A549 (cell line): ENCODE data around the gene FADS1. TPM values are rescaled to one million over a fixed set of nuclear protein-coding genes. Genes with fewer than 3 reads are reported as not detected.

Experiments
- ATAC-seq, 2 experiments: fragments of 200-7000 bp in 1 of 2; fragments of >200 bp in 1 of 2; cut with Nextera tagmentation in 1 of 2; cut with Tn5 transposase in 1 of 2; 3 replicates each; pipeline versions ENCODE4 v1.8.0 to v1.9.1; 2018 to 2020; ENCODE audit warnings: mild to moderate bottlenecking in 1 of 2, moderate library complexity in 1 of 2
- CTCF ChIA-PET: fragments of 300-600 bp; sonication (Branson Sonifier 250); formaldehyde crosslinking; extraction: SDS; loops from one replicate; lab custom pipeline; 2021; ENCODE audit warnings: antibody characterized with exemption, inconsistent platforms; lab: Yijun Ruan, JAX
- POLR2A ChIA-PET: fragments of 350-600 bp; formaldehyde crosslinking; extraction: SDS; loops from one replicate; lab custom pipeline; 2021; ENCODE audit warnings: antibody characterized with exemption, inconsistent platforms; lab: Yijun Ruan, JAX
- DNase-seq, 2 experiments: peaks; one replicate each; pipeline versions ENCODE4 v3.0.0 to v3.0.0-alpha.2; 2011 to 2016; ENCODE audit warnings: low read depth in 1 of 2, low spot score in 1 of 2
- FAIRE-seq: peaks from 2 replicates; lab custom pipeline; 2011; peaks lifted over from hg19 to GRCh38; lab: Jason Lieb, UNC
- H3K27ac ChIP-seq, 2 experiments: fragments of >200 bp; sonication (Bioruptor Twin); formaldehyde crosslinking; 3 replicates each; pipeline ENCODE4 v1.5.1; 2016 to 2017
- H3K4me1 ChIP-seq: fragments of >200 bp; sonication (Bioruptor Twin); formaldehyde crosslinking; 3 replicates; pipeline ENCODE4 v1.6.1; 2016
- H3K4me2 ChIP-seq: fragments of >200 bp; sonication (Bioruptor Twin); formaldehyde crosslinking; 3 replicates; pipeline ENCODE4 v1.6.1; 2016
- H3K4me3 ChIP-seq: fragments of >200 bp; sonication (Bioruptor Twin); formaldehyde crosslinking; 3 replicates; pipeline ENCODE4 v1.5.1; 2016
- H3K9me3 ChIP-seq: fragments of >200 bp; sonication (Bioruptor Twin); formaldehyde crosslinking; 3 replicates; pipeline ENCODE4 v1.6.1; 2016
- BCL3 ChIP-seq: fragments of >200 bp; sonication (Bioruptor Twin); formaldehyde crosslinking; IDR thresholded peaks from 3 replicates; pipeline ENCODE4 v1.6.1; 2016
- BHLHE40 ChIP-seq: IDR thresholded peaks from 2 replicates; pipeline ENCODE4 v1.6.1; 2012; ENCODE audit warnings: low read depth, low read length, inconsistent platforms
- CBX8 ChIP-seq: fragments of 200-600 bp; sonication (generic); IDR thresholded peaks from 2 replicates; pipeline ENCODE4 v1.6.1; 2016
- CEBPB ChIP-seq, 2 experiments: fragments of >200 bp in 1 of 2; sonication (Bioruptor Twin) in 1 of 2; formaldehyde crosslinking in 1 of 2; IDR thresholded peaks; 2 replicates each; pipeline ENCODE4 v1.6.1; 2012 to 2016
- E2F6 ChIP-seq: IDR thresholded peaks from 2 replicates; pipeline ENCODE4 v1.6.1; 2012; ENCODE audit warnings: low read depth, borderline replicate concordance
- EHMT2 ChIP-seq: fragments of 200-600 bp; sonication (generic); IDR thresholded peaks from 2 replicates; pipeline ENCODE4 v1.6.1; 2016; ENCODE audit warnings: antibody characterized with exemption, low read depth, mild to moderate bottlenecking, moderate library complexity
- EP300 ChIP-seq, 2 experiments: fragments of >200 bp; sonication (Bioruptor Twin); formaldehyde crosslinking; IDR thresholded peaks; 2 replicates in 1 of 2; 3 replicates in 1 of 2; pipeline ENCODE4 v1.6.1; 2016 to 2017
- ESRRA ChIP-seq: fragments of 150-350 bp; IDR thresholded peaks from 2 replicates; pipeline ENCODE4 v1.6.1; 2014; ENCODE audit warnings: mild to moderate bottlenecking, low read length, borderline replicate concordance
- FOSB ChIP-seq: fragments of 250-450 bp; sonication (Bioruptor Pico); IDR thresholded peaks from 2 replicates; pipeline ENCODE4 v1.5.0; 2020; ENCODE audit warnings: mild to moderate bottlenecking, moderate library complexity
- FOSL2 ChIP-seq, 2 experiments: fragments of 450-650 bp in 1 of 2; fragments of >200 bp in 1 of 2; sonication (Bioruptor Twin) in 1 of 2; formaldehyde crosslinking; IDR thresholded peaks; 2 replicates each; pipeline versions ENCODE4 v1.5.0 to v1.6.1; 2016 to 2020; ENCODE audit warnings: mild to moderate bottlenecking in 1 of 2, moderate library complexity in 1 of 2
- FOXS1 ChIP-seq: fragments of 250-450 bp; sonication (Bioruptor Pico); IDR thresholded peaks from 2 replicates; pipeline ENCODE4 v1.5.0; 2020; ENCODE audit warnings: mild to moderate bottlenecking, moderate library complexity
- HOXA7 ChIP-seq: fragments of 250-450 bp; sonication (Bioruptor Pico); IDR thresholded peaks from 2 replicates; pipeline ENCODE4 v1.5.0; 2020; ENCODE audit warnings: mild to moderate bottlenecking, moderate library complexity
- JUN ChIP-seq, 2 experiments: fragments of >200 bp; sonication (Bioruptor Twin); formaldehyde crosslinking; IDR thresholded peaks; 2 replicates in 1 of 2; 3 replicates in 1 of 2; pipeline ENCODE4 v1.6.1; 2016 to 2017
- MAZ ChIP-seq: fragments of 150-350 bp; IDR thresholded peaks from 2 replicates; pipeline ENCODE4 v1.6.1; 2014; ENCODE audit warnings: antibody characterized with exemption, low read depth, low read length, borderline replicate concordance
- NFE2L2 ChIP-seq: fragments of 150-350 bp; conservative IDR thresholded peaks from 2 replicates; pipeline ENCODE4 v1.6.1; 2014; ENCODE audit warnings: low read length
- POLR2A ChIP-seq: IDR thresholded peaks from 2 replicates; pipeline ENCODE4 v1.6.1; 2012; ENCODE audit warnings: mild to moderate bottlenecking, low read length
- RAD21 ChIP-seq, 2 experiments: fragments of >200 bp in 1 of 2; sonication (Bioruptor Twin) in 1 of 2; formaldehyde crosslinking in 1 of 2; IDR thresholded peaks in 1 of 2; conservative IDR thresholded peaks in 1 of 2; 2 replicates in 1 of 2; 3 replicates in 1 of 2; pipeline ENCODE4 v1.6.1; 2012 to 2018; ENCODE audit warnings: inconsistent platforms in 1 of 2
- RNF2 ChIP-seq: fragments of 200-600 bp; sonication (generic); IDR thresholded peaks from 2 replicates; pipeline ENCODE4 v1.6.1; 2016; ENCODE audit warnings: low read depth, mild to moderate bottlenecking, antibody characterized with exemption, moderate library complexity, borderline replicate concordance
- WGBS: methylation state at CpG from one replicate; pipeline ENCODE4 v1.1.6; 2017; ENCODE audit errors: missing lambda C conversion rate; 5-methylcytosine and 5-hydroxymethylcytosine counted together
- polyA plus RNA-seq, 4 experiments: library from polyadenylated mRNA; depleted of rRNA in 3 of 4; stranded (reverse); fragments of >200 nt; fragmentation: RNase III in 1 of 4; extraction: RNeasy Plus Mini Kit Qiagen cat#74134 plus additional on column Dnase treatment in 1 of 4; gene quantifications; 2 replicates in 3 of 4; 3 replicates in 1 of 4; pipeline ENCODE4 v1.2.3, GENCODE V29; 2011 to 2017
- TF ChIP-seq, protein P1 (sequence below): fragments of 150-350 bp; IDR thresholded peaks from 2 replicates; pipeline ENCODE4 v1.6.1; 2014; ENCODE audit warnings: low read depth, mild to moderate bottlenecking, low read length
- TF ChIP-seq, protein P2 (sequence below): IDR thresholded peaks from 2 replicates; pipeline ENCODE4 v1.6.1; 2012

The FADS1 gene
- polyA plus RNA-seq, 2 of the 4 experiments (the other 2 are of a cell fraction), result 163 to 205 TPM

DNA sequence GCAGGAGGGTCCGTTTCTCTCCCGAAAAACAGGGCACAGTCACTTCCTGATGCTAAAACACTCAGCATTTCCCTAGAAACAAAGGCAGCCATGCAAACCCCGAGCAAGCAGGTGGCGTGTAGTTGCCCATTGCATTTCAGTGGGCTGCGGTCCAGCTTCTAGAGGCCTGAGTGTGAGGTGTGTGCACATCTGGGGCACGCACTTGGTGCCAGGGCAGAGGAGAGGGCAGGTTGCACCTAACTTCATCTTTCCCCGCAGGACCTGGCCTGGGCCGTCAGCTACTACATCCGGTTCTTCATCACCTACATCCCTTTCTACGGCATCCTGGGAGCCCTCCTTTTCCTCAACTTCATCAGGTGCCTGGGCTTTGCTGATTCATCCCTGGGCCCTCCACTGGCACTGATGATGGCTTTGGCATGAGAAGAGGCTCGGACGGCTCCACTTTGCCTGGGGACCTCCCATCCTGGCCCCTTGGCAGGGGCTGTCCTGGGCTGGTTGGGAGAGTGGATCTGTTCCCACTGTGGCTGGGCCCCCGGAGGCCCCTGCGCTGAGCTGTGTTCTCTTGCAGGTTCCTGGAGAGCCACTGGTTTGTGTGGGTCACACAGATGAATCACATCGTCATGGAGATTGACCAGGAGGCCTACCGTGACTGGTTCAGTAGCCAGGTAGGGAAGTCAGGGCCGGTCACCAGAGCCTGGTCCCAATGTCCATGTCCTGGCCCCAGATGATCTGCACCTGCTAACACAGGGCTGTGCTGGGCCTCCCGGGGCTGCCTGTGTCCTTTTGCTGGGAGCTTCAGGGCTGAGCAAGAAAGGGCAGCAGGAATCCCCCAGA, 46.1 kb upstream of the FADS1 start:
- 88% methylated on average over 13 of the region's 18 CpGs for WGBS

DNA sequence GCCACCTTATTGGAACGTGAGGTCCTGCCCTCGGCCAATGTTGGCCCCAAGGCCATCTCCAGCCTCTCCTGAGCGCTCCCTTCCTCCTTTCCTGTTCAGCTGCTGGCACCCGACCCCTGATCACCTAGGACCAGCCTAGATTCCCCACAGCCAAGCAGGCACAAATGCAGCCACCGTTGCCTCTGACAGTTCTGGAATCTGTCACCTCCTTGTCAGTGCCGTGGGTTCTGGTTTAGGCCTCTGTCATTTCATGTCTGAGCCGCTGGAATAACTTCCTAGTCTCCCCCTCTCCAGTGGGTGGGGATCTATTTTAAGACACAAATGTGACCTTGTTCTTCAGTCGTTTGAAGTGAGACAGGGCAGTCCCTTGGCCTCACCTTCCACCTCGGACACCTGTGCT, 44.8 kb upstream of the FADS1 start:
- CTCF ChIA-PET, result interaction anchor here (1.4 to 1.7 kb wide), 4 partner anchors 9 to 86 kb away, joined by 3 to 5 read pairs (median 4); no protein-coding TSS in a partner anchor
- H3K9me3 ChIP-seq, result no peaks in the 10 kb centered on the region
- ATAC-seq (no peak), FAIRE-seq (no peak), DNase-seq (no peak)
- H3K4me3 ChIP-seq, result no peak overlapping the region
- WGBS, result 85% methylated on average over 8 of the region's 9 CpGs
- no peak for TF ChIP-seq RNF2
- no peak for TF ChIP-seq FOSL2 (IDR thresholded peaks at IDR 0.05)
- TF ChIP-seq FOSL2 (CRISPR knock-in tag; IDR thresholded peaks at IDR 0.05), result no peak
- TF ChIP-seq BHLHE40, result no peak
- no peak for TF ChIP-seq FOSB (CRISPR knock-in tag)
- TF ChIP-seq CBX8, result no peak
- TF ChIP-seq, protein P1, sequence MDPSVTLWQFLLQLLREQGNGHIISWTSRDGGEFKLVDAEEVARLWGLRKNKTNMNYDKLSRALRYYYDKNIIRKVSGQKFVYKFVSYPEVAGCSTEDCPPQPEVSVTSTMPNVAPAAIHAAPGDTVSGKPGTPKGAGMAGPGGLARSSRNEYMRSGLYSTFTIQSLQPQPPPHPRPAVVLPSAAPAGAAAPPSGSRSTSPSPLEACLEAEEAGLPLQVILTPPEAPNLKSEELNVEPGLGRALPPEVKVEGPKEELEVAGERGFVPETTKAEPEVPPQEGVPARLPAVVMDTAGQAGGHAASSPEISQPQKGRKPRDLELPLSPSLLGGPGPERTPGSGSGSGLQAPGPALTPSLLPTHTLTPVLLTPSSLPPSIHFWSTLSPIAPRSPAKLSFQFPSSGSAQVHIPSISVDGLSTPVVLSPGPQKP, result no peak
- TF ChIP-seq EP300 (IDR thresholded peaks at IDR 0.05), result no peak
- no peak for TF ChIP-seq CEBPB (IDR thresholded peaks at IDR 0.05)
- TF ChIP-seq BCL3, result no peak
- no peak for TF ChIP-seq JUN (IDR thresholded peaks at IDR 0.05)
- no peak for TF ChIP-seq E2F6
- TF ChIP-seq NFE2L2, result no peak
- POLR2A ChIA-PET, result no interaction called here
- no peak overlapping the region for H3K27ac ChIP-seq
- no peak overlapping the region for H3K4me2 ChIP-seq
- no peaks in the 10 kb centered on the region for H3K4me1 ChIP-seq

More for the DNA sequence above, 46.1 kb upstream of the FADS1 start:
- no peaks in the 10 kb centered on the region for H3K9me3 ChIP-seq
- no peak overlapping the region for H3K4me2 ChIP-seq
- H3K4me1 ChIP-seq, result no peaks in the 10 kb centered on the region
- FAIRE-seq (no peak), ATAC-seq (peak; percentile 10 to 12; a peak in 3 of 6 replicates), DNase-seq (no peak)
- POLR2A ChIA-PET, result no interaction called here
- no peak overlapping the region for H3K4me3 ChIP-seq
- CTCF ChIA-PET, result interaction anchor here (1.4 to 1.8 kb wide), 6 partner anchors 8 to 219 kb away, joined by 3 to 6 read pairs (median 5); no protein-coding TSS in a partner anchor
- H3K27ac ChIP-seq, result no peak overlapping the region
- no peak for TF ChIP-seq EHMT2
- TF ChIP-seq POLR2A, result no peak
- TF ChIP-seq FOXS1 (CRISPR knock-in tag), result no peak
- no peak for TF ChIP-seq HOXA7 (CRISPR knock-in tag)
- TF ChIP-seq MAZ, result no peak
- TF ChIP-seq E2F6, result no peak
- no peak for TF ChIP-seq ESRRA
- no peak for TF ChIP-seq EP300 (IDR thresholded peaks at IDR 0.05)
- TF ChIP-seq RAD21 (conservative IDR thresholded peaks at IDR 0.05 in 1 of 2, IDR thresholded peaks at IDR 0.05 in 1 of 2), result no peak
- TF ChIP-seq RNF2, result no peak
- TF ChIP-seq, protein P2, sequence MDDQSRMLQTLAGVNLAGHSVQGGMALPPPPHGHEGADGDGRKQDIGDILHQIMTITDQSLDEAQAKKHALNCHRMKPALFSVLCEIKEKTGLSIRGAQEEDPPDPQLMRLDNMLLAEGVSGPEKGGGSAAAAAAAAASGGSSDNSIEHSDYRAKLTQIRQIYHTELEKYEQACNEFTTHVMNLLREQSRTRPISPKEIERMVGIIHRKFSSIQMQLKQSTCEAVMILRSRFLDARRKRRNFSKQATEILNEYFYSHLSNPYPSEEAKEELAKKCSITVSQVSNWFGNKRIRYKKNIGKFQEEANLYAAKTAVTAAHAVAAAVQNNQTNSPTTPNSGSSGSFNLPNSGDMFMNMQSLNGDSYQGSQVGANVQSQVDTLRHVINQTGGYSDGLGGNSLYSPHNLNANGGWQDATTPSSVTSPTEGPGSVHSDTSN, result no peak
- TF ChIP-seq NFE2L2, result no peak
- TF ChIP-seq CEBPB (IDR thresholded peaks at IDR 0.05), result no peak
